ENCODE results near the gene CT47C1. TPM values are rescaled to one million over a fixed set of nuclear protein-coding genes. Genes with fewer than 3 reads are reported as not detected.

CT47C1 gene
- total RNA-seq, 2 experiments from 2014 or later: not detected

- CTCF ChIA-PET: no interaction called here
- POLR2A ChIA-PET: no interaction called here
Measured at GRCh38 chrX:119045884-119046283, 26.9 kb upstream of the CT47C1 start.

GRCh38 chrX:119055687-119056086 lies 17.1 kb upstream of the CT47C1 start:
- no peaks in the 10 kb centered on the region for H3K9me3 Mint-ChIP-seq (ENCODE audit: insufficient read depth)
- no peak overlapping the region for H3K4me3 Mint-ChIP-seq
- H3K27me3 Mint-ChIP-seq (ENCODE audit: low read depth): peaks cover 2% of the 10 kb centered on the region
- ATAC-seq: no peak
- H3K4me1 Mint-ChIP-seq (ENCODE audit: low read depth): no peaks in the 10 kb centered on the region
- DNase-seq: no peak
- ChIA-PET CTCF (no interaction called here), POLR2A (no interaction called here)
- H3K36me3 Mint-ChIP-seq (ENCODE audit: low read depth): no peaks in the 10 kb centered on the region
- H3K27ac Mint-ChIP-seq: no peak overlapping the region

More at GRCh38 chrX:119045884-119046283, 26.9 kb upstream of the CT47C1 start:
- H3K27ac Mint-ChIP-seq: no peak overlapping the region
- DNase-seq: no peak
- ATAC-seq: no peak
- H3K36me3 Mint-ChIP-seq (ENCODE audit: low read depth): no peaks in the 10 kb centered on the region
- H3K4me3 Mint-ChIP-seq: no peak overlapping the region
- H3K27me3 Mint-ChIP-seq (ENCODE audit: low read depth): no peaks in the 10 kb centered on the region
- H3K9me3 Mint-ChIP-seq (ENCODE audit: insufficient read depth): no peaks in the 10 kb centered on the region
- H3K4me1 Mint-ChIP-seq (ENCODE audit: low read depth): no peaks in the 10 kb centered on the region

GRCh38 chrX:119062750-119063374 lies 9.9 kb upstream of the CT47C1 start:
- DNase-seq (no peak), ATAC-seq (no peak)
- no peaks in the 10 kb centered on the region for H3K36me3 Mint-ChIP-seq (ENCODE audit: low read depth)
- H3K9me3 Mint-ChIP-seq (ENCODE audit: insufficient read depth): no peaks in the 10 kb centered on the region
- CTCF ChIA-PET: no interaction called here
- peaks cover 12% of the 10 kb centered on the region for H3K27me3 Mint-ChIP-seq (ENCODE audit: low read depth)
- no peak overlapping the region for H3K4me3 Mint-ChIP-seq
- no peak overlapping the region for H3K27ac Mint-ChIP-seq
- no peaks in the 10 kb centered on the region for H3K4me1 Mint-ChIP-seq (ENCODE audit: low read depth)
- POLR2A ChIA-PET: no interaction called here

GRCh38 chrX:119063428-119063827 lies 9.4 kb upstream of the CT47C1 start:
- Mint-ChIP-seq H3K36me3 (ENCODE audit: low read depth) (no peaks in the 10 kb centered on the region), H3K9me3 (ENCODE audit: insufficient read depth) (no peaks in the 10 kb centered on the region), H3K4me3 (no peak overlapping the region), H3K27me3 (ENCODE audit: low read depth) (peaks cover 12% of the 10 kb centered on the region), H3K4me1 (ENCODE audit: low read depth) (no peaks in the 10 kb centered on the region), H3K27ac (no peak overlapping the region)
- ChIA-PET CTCF (no interaction called here), POLR2A (no interaction called here)
- no peak for DNase-seq
- ATAC-seq: no peak

- H3K9me3 Mint-ChIP-seq (ENCODE audit: insufficient read depth): no peaks in the 10 kb centered on the region
- DNase-seq: peak; percentile 27
- POLR2A ChIA-PET: no interaction called here
- no peaks in the 10 kb centered on the region for H3K36me3 Mint-ChIP-seq (ENCODE audit: low read depth)
- no peaks in the 10 kb centered on the region for H3K27me3 Mint-ChIP-seq (ENCODE audit: low read depth)
- CTCF ChIA-PET: interaction anchor here (1.0 kb wide), 1 partner anchor 228 kb away, joined by 3 read pairs; no protein-coding TSS in a partner anchor
- H3K4me3 Mint-ChIP-seq: no peak overlapping the region
- H3K27ac Mint-ChIP-seq: no peak overlapping the region
- H3K4me1 Mint-ChIP-seq (ENCODE audit: low read depth): no peaks in the 10 kb centered on the region
- no peak for ATAC-seq
Measured at GRCh38 chrX:119067023-119067739, 5.6 kb upstream of the CT47C1 start.

GRCh38 chrX:119069128-119069527 lies 3.7 kb upstream of the CT47C1 start:
- no peak for ATAC-seq
- POLR2A ChIA-PET: no interaction called here

GRCh38 chrX:119069762-119070161 lies 3.0 kb upstream of the CT47C1 start:
- Mint-ChIP-seq H3K27me3 (ENCODE audit: low read depth) (no peaks in the 10 kb centered on the region), H3K27ac (no peak overlapping the region), H3K9me3 (ENCODE audit: insufficient read depth) (no peaks in the 10 kb centered on the region), H3K4me1 (ENCODE audit: low read depth) (no peaks in the 10 kb centered on the region), H3K36me3 (ENCODE audit: low read depth) (no peaks in the 10 kb centered on the region), H3K4me3 (no peak overlapping the region)
- ATAC-seq (no peak), DNase-seq (no peak)
- CTCF ChIA-PET: no interaction called here
- POLR2A ChIA-PET: no interaction called here

More at GRCh38 chrX:119069128-119069527, 3.7 kb upstream of the CT47C1 start:
- Mint-ChIP-seq H3K4me1 (ENCODE audit: low read depth) (no peaks in the 10 kb centered on the region), H3K27ac (no peak overlapping the region), H3K27me3 (ENCODE audit: low read depth) (no peaks in the 10 kb centered on the region), H3K4me3 (no peak overlapping the region), H3K9me3 (ENCODE audit: insufficient read depth) (no peaks in the 10 kb centered on the region), H3K36me3 (ENCODE audit: low read depth) (no peaks in the 10 kb centered on the region)
- DNase-seq: no peak
- CTCF ChIA-PET: no interaction called here

- no peaks in the 10 kb centered on the region for H3K27me3 Mint-ChIP-seq (ENCODE audit: low read depth)
- POLR2A ChIA-PET: no interaction called here
- H3K9me3 Mint-ChIP-seq (ENCODE audit: insufficient read depth): no peaks in the 10 kb centered on the region
- no peaks in the 10 kb centered on the region for H3K36me3 Mint-ChIP-seq (ENCODE audit: low read depth)
- no peak overlapping the region for H3K4me3 Mint-ChIP-seq
- CTCF ChIA-PET: no interaction called here
- DNase-seq (no peak), ATAC-seq (no peak)
- H3K4me1 Mint-ChIP-seq (ENCODE audit: low read depth): no peaks in the 10 kb centered on the region
- H3K27ac Mint-ChIP-seq: no peak overlapping the region
Measured at GRCh38 chrX:119071381-119071780, 1.4 kb upstream of the CT47C1 start.

GRCh38 chrX:119073200-119073905 lies 560 bp downstream of the CT47C1 start:
- CTCF ChIA-PET: no interaction called here
- ATAC-seq (no peak), DNase-seq (no peak)
- POLR2A ChIA-PET: no interaction called here
- Mint-ChIP-seq H3K4me1 (ENCODE audit: low read depth) (no peaks in the 10 kb centered on the region), H3K27me3 (ENCODE audit: low read depth) (no peaks in the 10 kb centered on the region), H3K4me3 (no peak overlapping the region), H3K9me3 (ENCODE audit: insufficient read depth) (no peaks in the 10 kb centered on the region), H3K27ac (no peak overlapping the region), H3K36me3 (ENCODE audit: low read depth) (no peaks in the 10 kb centered on the region)

- no peaks in the 10 kb centered on the region for H3K4me1 Mint-ChIP-seq (ENCODE audit: low read depth)
- no peak for ATAC-seq
Measured at GRCh38 chrX:119073911-119074310, 1.1 kb downstream of the CT47C1 start.

GRCh38 chrX:119075270-119076025 lies 2.7 kb downstream of the CT47C1 start:
- ATAC-seq (no peak), DNase-seq (no peak)
- Mint-ChIP-seq H3K27me3 (ENCODE audit: low read depth) (no peaks in the 10 kb centered on the region), H3K27ac (no peak overlapping the region), H3K36me3 (ENCODE audit: low read depth) (no peaks in the 10 kb centered on the region), H3K4me1 (ENCODE audit: low read depth) (no peaks in the 10 kb centered on the region), H3K4me3 (no peak overlapping the region), H3K9me3 (ENCODE audit: insufficient read depth) (no peaks in the 10 kb centered on the region)
- CTCF ChIA-PET: no interaction called here
- POLR2A ChIA-PET: no interaction called here

More at GRCh38 chrX:119073911-119074310, 1.1 kb downstream of the CT47C1 start:
- H3K36me3 Mint-ChIP-seq (ENCODE audit: low read depth): no peaks in the 10 kb centered on the region
- no peaks in the 10 kb centered on the region for H3K27me3 Mint-ChIP-seq (ENCODE audit: low read depth)
- no peak overlapping the region for H3K4me3 Mint-ChIP-seq
- POLR2A ChIA-PET: no interaction called here
- H3K27ac Mint-ChIP-seq: no peak overlapping the region
- H3K9me3 Mint-ChIP-seq (ENCODE audit: insufficient read depth): no peaks in the 10 kb centered on the region
- DNase-seq: no peak
- CTCF ChIA-PET: no interaction called here

GRCh38 chrX:119082278-119082677 lies 9.5 kb downstream of the CT47C1 start:
- ChIA-PET POLR2A (no interaction called here), CTCF (no interaction called here)
- Mint-ChIP-seq H3K9me3 (ENCODE audit: insufficient read depth) (no peaks in the 10 kb centered on the region), H3K27me3 (ENCODE audit: low read depth) (peaks cover 5% of the 10 kb centered on the region), H3K36me3 (ENCODE audit: low read depth) (no peaks in the 10 kb centered on the region), H3K4me3 (no peak overlapping the region), H3K27ac (no peak overlapping the region), H3K4me1 (ENCODE audit: low read depth) (no peaks in the 10 kb centered on the region)
- no peak for ATAC-seq
- DNase-seq: no peak

All from activated CD8-positive, alpha-beta T cell treated with anti-CD3 and anti-CD28 coated beads, Interleukin-2, amount 10 ng/mL, durations not matched to agents 7 days and 5 days (primary cell).